ENCODE data around the gene PTPRA. TPM values are rescaled to one million over a fixed set of nuclear protein-coding genes. Genes with fewer than 3 reads are reported as not detected.

The PTPRA gene
- total and polyA plus RNA-seq, 2 experiments from 2014 or later = 45.1 to 51.8 TPM

DNA sequence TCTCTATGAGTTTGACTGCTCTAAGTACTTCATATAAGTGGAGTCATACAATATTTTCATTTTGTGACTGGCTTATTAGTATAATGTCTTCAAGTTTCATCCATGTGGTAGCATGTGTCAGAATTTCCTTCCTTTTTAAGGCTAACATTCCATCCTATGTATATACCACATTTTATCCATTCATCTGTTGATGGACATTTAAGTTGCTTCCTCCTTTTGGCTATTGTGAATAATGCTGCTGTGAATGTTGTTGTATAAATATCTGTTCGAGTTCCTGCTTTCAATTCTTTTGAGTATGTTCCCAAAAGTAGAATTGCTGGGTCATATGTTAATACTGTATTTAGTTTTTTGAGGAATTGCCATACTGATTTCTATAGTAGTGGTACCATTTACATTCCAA lies 79.5 kb downstream of the PTPRA start:
- no peak for DNase-seq (ENCODE audit: low spot score)
- no peak overlapping the region for H3K4me3 ChIP-seq
- H3K4me2 ChIP-seq = no peak overlapping the region
- H3K27me3 ChIP-seq = no peaks in the 10 kb centered on the region
- 97% methylated on average over 1 of the region's 1 CpG for WGBS (ENCODE audit: low lambda C conversion rate, missing lambda C conversion rate)
- H4K20me1 ChIP-seq (ENCODE audit: insufficient read depth, poor library complexity, severe bottlenecking) = no peaks in the 10 kb centered on the region
- no peaks in the 10 kb centered on the region for H3K36me3 ChIP-seq (replicated peaks; ENCODE audit: insufficient read depth, low read depth)
- no peak overlapping the region for H2AFZ ChIP-seq
- no peak for TF ChIP-seq EZH2phosphoT487 (IDR thresholded peaks at IDR 0.05; ENCODE audit: low read depth, severe bottlenecking, unreplicated experiment)
- TF ChIP-seq, protein P1, sequence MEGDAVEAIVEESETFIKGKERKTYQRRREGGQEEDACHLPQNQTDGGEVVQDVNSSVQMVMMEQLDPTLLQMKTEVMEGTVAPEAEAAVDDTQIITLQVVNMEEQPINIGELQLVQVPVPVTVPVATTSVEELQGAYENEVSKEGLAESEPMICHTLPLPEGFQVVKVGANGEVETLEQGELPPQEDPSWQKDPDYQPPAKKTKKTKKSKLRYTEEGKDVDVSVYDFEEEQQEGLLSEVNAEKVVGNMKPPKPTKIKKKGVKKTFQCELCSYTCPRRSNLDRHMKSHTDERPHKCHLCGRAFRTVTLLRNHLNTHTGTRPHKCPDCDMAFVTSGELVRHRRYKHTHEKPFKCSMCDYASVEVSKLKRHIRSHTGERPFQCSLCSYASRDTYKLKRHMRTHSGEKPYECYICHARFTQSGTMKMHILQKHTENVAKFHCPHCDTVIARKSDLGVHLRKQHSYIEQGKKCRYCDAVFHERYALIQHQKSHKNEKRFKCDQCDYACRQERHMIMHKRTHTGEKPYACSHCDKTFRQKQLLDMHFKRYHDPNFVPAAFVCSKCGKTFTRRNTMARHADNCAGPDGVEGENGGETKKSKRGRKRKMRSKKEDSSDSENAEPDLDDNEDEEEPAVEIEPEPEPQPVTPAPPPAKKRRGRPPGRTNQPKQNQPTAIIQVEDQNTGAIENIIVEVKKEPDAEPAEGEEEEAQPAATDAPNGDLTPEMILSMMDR (IDR thresholded peaks at IDR 0.05; ENCODE audit: poor library complexity) = no peak
- TF ChIP-seq EZH2 (IDR thresholded peaks at IDR 0.05; ENCODE audit: borderline replicate concordance) = no peak
- H3K9me2 ChIP-seq (replicated peaks; ENCODE audit: insufficient read depth) = no peaks in the 10 kb centered on the region
- H3K27ac ChIP-seq = no peak overlapping the region
- no peaks in the 10 kb centered on the region for H3K4me1 ChIP-seq (ENCODE audit: insufficient read depth)
- H3K9me3 ChIP-seq (ENCODE audit: low read depth) = no peaks in the 10 kb centered on the region
- peaks cover 8% of the 10 kb centered on the region for H3K79me2 ChIP-seq

DNA sequence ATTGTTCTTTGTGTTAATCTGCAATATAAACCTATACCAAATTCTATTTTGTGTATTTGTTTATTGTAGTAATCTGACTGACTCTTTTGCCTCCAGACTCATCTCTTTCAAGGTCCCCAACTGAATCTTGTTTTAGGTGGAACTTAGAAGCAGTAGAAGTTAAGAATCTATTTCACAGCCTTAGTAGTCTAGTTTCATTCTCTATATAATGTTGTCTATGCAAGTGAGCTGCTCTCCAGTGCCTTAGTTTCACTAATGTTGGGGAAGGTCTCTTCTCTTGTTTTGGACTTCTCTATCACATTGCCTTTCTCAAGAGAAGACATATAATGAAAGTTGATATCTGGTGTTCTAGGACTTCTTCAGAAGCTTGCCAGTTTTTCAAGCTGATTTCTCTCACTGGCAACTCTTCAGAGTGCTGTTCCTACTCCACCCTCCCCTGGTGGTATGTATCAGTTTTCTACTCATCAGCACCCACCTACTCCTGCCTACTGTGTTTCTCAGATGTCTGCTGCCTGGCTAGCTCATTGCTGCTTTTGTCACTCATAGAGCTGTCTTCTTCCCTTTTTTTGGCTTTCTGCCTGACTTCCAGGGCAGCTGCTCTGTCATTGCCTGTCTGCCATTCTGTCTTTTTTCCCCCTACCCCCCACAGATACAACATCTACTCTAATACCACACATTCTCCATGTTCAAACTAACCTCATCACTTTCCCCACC lies 82.1 kb downstream of the PTPRA start:
- Histone ChIP-seq H3K4me3 (no peak overlapping the region), H3K36me3 (replicated peaks; ENCODE audit: insufficient read depth, low read depth) (no peaks in the 10 kb centered on the region), H2AFZ (no peak overlapping the region), H3K9me3 (ENCODE audit: low read depth) (no peaks in the 10 kb centered on the region), H4K20me1 (ENCODE audit: insufficient read depth, poor library complexity, severe bottlenecking) (no peaks in the 10 kb centered on the region), H3K4me2 (no peak overlapping the region), H3K4me1 (ENCODE audit: insufficient read depth) (no peaks in the 10 kb centered on the region), H3K9me2 (replicated peaks; ENCODE audit: insufficient read depth) (no peaks in the 10 kb centered on the region), H3K79me2 (peaks cover 6% of the 10 kb centered on the region), H3K27me3 (no peaks in the 10 kb centered on the region), H3K27ac (no peak overlapping the region)
- TF ChIP-seq EZH2phosphoT487 (IDR thresholded peaks at IDR 0.05; ENCODE audit: low read depth, severe bottlenecking, unreplicated experiment) = no peak
- TF ChIP-seq EZH2 (IDR thresholded peaks at IDR 0.05; ENCODE audit: borderline replicate concordance) = no peak
- TF ChIP-seq, protein P1 (IDR thresholded peaks at IDR 0.05; ENCODE audit: poor library complexity) = no peak
- DNase-seq (ENCODE audit: low spot score) = no peak

DNA sequence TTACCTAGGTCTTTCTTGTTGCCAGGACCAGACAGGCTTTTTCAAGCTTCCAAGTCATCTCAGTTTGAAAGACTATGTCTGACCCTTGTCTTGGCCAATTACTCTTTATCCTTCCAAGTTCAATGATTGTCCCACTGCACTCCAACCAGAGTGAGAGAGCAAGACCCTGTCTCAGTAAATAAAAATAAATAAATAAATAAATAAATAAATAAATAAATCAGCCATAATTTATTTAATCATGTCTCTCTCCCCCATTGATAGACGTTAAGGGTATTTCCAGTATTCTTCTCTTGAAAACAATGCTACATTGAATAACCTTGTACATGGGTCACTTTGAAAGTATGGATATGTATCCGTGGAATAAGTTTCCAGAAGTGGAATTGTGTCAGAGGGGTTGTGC lies 83.2 kb downstream of the PTPRA start:
- H4K20me1 ChIP-seq (ENCODE audit: insufficient read depth, poor library complexity, severe bottlenecking) = no peaks in the 10 kb centered on the region
- no peaks in the 10 kb centered on the region for H3K27me3 ChIP-seq
- H3K79me2 ChIP-seq = peaks cover 6% of the 10 kb centered on the region
- H3K9me2 ChIP-seq (replicated peaks; ENCODE audit: insufficient read depth) = no peaks in the 10 kb centered on the region
- H3K36me3 ChIP-seq (replicated peaks; ENCODE audit: insufficient read depth, low read depth) = no peaks in the 10 kb centered on the region
- no peaks in the 10 kb centered on the region for H3K4me1 ChIP-seq (ENCODE audit: insufficient read depth)
- no peak overlapping the region for H3K4me2 ChIP-seq
- no peak overlapping the region for H3K4me3 ChIP-seq
- no peak for DNase-seq (ENCODE audit: low spot score)
- H2AFZ ChIP-seq = no peak overlapping the region
- no peak overlapping the region for H3K27ac ChIP-seq
- 97% methylated on average over 2 of the region's 2 CpGs for WGBS (ENCODE audit: low lambda C conversion rate, missing lambda C conversion rate)
- TF ChIP-seq EZH2phosphoT487 (IDR thresholded peaks at IDR 0.05; ENCODE audit: low read depth, severe bottlenecking, unreplicated experiment) (no peak), EZH2 (IDR thresholded peaks at IDR 0.05; ENCODE audit: borderline replicate concordance) (no peak)
- TF ChIP-seq, protein P1 (IDR thresholded peaks at IDR 0.05; ENCODE audit: poor library complexity) = no peak
- no peaks in the 10 kb centered on the region for H3K9me3 ChIP-seq (ENCODE audit: low read depth)

Measured in hepatocyte (in vitro differentiated cells).